Measurements from ENCODE around the gene SYCP2.

SYCP2 gene

GRCh38 chr20:59822291-59823029, 111.0 kb downstream of the SYCP2 start:
- DNase-seq (ENCODE audit: low spot score), result no peak

GRCh38 chr20:59821788-59822187, 111.6 kb downstream of the SYCP2 start:
- DNase-seq (ENCODE audit: low spot score), result no peak

- DNase-seq (ENCODE audit: low spot score), result no peak
Measured at GRCh38 chr20:59821201-59821600, 112.2 kb downstream of the SYCP2 start.

- no peak for DNase-seq (ENCODE audit: low spot score)
Measured at GRCh38 chr20:59820204-59821041, 113.0 kb downstream of the SYCP2 start.

GRCh38 chr20:59819496-59820203, 113.8 kb downstream of the SYCP2 start:
- no peak for DNase-seq (ENCODE audit: low spot score)

- no peak for DNase-seq (ENCODE audit: low spot score)
Measured at GRCh38 chr20:59818911-59819310, 114.5 kb downstream of the SYCP2 start.

GRCh38 chr20:59817846-59818615, 115.4 kb downstream of the SYCP2 start:
- no peak for DNase-seq (ENCODE audit: low spot score)

GRCh38 chr20:59817406-59817805, 116.0 kb downstream of the SYCP2 start:
- no peak for DNase-seq (ENCODE audit: low spot score)

- DNase-seq (ENCODE audit: low spot score), result no peak
Measured at GRCh38 chr20:59816146-59816738, 117.2 kb downstream of the SYCP2 start.

GRCh38 chr20:59814840-59815340, 118.5 kb downstream of the SYCP2 start:
- no peak for DNase-seq (ENCODE audit: low spot score)

- DNase-seq (ENCODE audit: low spot score), result no peak
Measured at GRCh38 chr20:59813948-59814839, 119.2 kb downstream of the SYCP2 start.

Data from CD4-positive, alpha-beta T cell treated with Interleukin-6 at 100 ng/mL for 8 hours (primary cell).